GM18870 (cell line): ENCODE results near the gene SLCO3A1.

Source experiments
- ATAC-seq: cut with Tn5 transposase; IDR thresholded peaks from one replicate; pipeline ENCODE4 v1.9.1; 2021; ENCODE audit warnings: moderate library complexity; ENCODE audit not compliant: unreplicated experiment

The SLCO3A1 gene

GRCh38 chr15:91909111-91909510, 55.6 kb downstream of the SLCO3A1 start:
- ATAC-seq = no peak

DNA sequence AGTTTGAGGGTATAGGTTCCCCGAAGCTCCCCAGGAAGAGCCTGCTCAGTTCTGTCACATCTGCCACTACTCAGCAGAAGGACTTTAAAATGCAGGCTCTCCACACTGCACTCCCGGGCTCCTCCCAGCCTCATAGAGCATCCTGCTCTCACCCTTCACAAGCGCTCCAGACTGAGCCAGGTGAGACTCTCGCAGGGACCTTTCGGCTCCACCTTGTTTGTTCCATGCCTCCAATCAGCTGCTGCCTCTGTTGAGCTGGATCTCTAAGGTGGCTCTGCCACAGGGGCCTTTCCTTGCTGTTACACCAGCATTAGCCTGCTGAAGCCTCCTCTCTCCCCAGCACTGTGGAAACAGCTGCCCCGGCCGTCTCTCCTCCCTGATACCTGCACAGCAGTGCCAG, 56.1 kb downstream of the SLCO3A1 start:
- ATAC-seq = no peak

DNA sequence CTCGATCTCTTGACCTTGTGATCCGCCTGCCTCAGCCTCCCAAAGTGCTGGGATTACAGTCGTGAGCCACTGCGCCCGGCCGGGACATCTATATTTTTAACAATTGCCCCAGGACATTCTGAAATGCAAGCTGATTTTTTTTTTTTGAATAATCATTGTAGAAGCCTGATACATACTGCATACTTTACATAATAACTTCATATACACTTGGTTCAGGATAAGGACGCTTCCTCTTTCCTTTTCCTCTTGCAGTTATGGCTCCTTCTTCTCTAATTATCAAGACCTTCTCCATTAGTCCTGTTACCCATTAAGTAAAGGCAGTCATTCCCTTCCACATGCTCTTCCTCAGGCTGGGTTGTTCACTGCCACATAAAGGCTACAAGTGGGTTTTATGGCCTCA, 58.3 kb downstream of the SLCO3A1 start:
- no peak for ATAC-seq

- ATAC-seq = no peak
These were observed 58.8 kb downstream of the SLCO3A1 start for GRCh38 chr15:91912336-91912735.

GRCh38 chr15:91913560-91913959, 60.1 kb downstream of the SLCO3A1 start:
- ATAC-seq = no peak

- no peak for ATAC-seq
These were observed 62.1 kb downstream of the SLCO3A1 start for GRCh38 chr15:91915576-91915975.

DNA sequence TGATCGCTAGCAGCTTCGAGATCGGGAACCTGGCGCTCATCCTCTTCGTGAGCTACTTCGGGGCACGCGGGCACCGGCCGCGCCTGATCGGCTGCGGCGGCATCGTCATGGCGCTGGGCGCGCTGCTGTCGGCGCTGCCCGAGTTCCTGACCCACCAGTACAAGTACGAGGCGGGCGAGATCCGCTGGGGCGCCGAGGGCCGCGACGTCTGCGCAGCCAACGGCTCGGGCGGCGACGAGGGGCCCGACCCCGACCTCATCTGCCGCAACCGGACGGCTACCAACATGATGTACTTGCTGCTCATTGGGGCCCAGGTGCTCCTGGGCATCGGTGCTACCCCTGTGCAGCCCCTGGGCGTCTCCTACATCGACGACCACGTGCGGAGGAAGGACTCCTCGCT, 62.5 kb downstream of the SLCO3A1 start:
- no peak for ATAC-seq

- no peak for ATAC-seq
These were observed 64.3 kb downstream of the SLCO3A1 start for GRCh38 chr15:91917686-91918360.

GRCh38 chr15:91919014-91919534, 65.6 kb downstream of the SLCO3A1 start:
- no peak for ATAC-seq

DNA sequence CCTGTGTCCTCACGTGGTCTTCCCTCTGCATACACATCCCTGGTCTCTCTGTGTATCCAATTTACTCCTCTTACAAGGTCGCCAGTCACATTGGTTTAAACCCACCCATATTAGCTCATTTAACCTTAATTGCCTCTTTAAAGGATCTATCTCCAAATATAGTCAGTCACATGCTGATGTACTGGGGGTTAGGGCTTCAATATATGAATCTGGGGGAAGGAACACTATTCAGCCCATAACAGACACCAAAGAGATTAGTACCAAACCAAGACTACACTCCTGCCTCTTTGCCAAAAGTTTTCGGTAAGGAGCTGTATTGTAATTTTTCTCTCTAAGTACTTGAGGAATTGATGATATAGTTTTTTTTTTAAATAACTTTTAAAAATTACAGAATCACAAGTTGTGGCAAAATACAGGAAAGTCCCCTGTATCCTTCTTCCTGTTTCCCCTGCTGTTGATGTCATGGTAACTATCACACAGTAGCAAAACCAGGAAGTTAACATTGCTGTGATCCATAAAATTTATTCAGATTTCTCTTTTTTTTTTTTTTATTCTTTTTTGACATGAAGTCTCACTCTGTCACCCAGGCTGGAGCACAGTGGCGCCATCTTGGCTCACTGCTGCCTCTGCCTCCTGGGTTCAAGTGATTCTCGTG, 67.8 kb downstream of the SLCO3A1 start:
- no peak for ATAC-seq

GRCh38 chr15:91921843-91922198, 68.3 kb downstream of the SLCO3A1 start:
- no peak for ATAC-seq

DNA sequence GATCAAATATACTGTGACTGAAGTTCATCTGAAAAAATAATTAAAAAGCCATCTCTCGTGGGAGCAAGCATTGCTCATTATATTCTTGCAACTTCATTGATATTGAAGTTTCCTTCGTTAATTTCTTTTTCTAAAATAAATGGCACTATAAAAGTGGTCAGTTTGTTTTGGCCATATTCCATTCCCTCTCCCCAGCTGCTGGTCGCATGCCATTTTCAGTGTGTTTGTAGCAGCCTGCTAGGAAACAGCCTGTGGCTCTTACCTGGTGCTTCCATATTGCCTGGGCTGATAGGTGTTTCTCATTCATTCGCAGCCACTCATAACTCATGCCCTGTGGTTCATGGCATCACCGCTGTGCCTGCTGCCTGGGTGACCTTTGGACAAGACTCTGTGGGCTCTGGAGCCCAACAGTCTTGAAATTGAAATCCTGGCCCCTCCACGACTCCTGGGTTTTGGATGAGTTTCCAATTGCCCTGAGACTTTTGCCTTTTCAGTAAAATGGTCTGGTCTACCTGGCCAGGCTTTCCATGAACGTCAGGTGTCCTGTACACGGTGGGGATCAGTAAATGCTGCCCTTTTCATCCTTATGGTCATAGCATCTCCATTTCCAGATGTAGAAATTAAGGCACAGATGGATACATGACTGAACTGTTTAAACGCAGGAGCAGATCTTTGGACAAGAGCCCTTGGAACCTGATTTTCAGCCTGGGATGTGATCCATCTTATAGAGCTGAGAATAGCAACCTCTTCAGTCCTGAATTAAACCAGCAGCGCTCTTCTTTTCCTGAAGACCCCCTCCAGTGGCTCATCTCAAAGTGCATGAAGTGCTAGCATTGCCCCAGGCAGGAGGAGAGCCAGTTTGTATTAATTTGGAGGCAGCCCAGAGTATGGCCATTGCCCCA, 69.4 kb downstream of the SLCO3A1 start:
- no peak for ATAC-seq

DNA sequence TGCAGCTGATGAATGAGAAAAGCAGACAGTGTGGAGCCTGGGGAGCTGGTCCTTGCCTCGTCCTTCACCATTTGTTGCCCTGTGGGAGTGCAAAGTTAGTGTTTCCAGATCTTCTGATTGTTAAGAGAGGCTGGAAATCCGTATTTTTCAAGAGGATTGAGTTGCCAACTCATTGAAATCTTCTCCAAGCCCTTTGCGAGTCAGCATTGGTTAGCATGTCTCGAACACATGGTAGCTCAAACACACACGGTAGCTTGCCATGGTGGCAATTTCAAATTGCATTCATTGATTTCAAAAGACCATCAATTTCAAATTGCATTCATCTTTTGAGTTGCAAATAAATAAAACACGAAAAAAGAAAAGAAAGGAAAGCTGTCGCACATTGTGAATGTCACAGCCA, 70.7 kb downstream of the SLCO3A1 start:
- ATAC-seq = no peak

- no peak for ATAC-seq
These were observed 71.5 kb downstream of the SLCO3A1 start for GRCh38 chr15:91924837-91925495.

DNA sequence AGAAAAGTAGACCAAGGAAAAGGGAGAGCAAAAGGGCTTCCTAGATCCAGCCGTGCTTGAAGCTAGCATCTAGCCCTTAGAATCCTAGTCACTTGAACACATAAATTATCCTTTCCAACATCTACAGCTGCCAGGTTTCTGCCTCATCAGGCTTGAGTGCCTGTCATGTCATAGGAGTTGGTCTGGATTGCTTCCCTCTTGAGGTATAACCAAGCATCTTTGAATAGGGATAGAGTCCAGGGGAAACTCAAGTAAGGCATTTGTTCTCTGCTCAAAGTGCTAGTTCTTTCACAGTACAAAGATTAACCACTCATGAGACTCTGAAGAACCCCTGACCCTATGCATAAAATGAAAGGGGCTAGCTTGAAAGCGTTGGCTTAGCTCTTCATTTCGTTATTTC, 72.3 kb downstream of the SLCO3A1 start:
- ATAC-seq = no peak

DNA sequence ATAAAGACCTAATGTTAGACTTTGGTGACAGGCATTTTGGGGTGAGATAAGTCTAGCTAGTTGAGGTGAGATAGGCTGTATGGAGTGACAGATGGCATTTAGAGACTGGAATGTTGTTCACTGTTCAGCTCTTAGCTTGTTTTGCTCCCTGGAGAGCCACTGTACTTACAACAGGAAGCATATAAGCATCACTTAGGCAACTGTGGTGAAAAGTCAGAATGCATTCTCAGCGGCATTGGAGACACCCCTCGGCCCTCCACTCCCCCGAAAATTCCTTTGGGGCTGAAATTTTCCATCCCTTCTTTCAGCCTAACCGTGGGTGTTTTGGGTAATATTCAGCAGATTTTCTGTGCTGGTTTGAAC, 73.4 kb downstream of the SLCO3A1 start:
- ATAC-seq = no peak

- ATAC-seq = no peak
These were observed 74.1 kb downstream of the SLCO3A1 start for GRCh38 chr15:91927585-91927984.

DNA sequence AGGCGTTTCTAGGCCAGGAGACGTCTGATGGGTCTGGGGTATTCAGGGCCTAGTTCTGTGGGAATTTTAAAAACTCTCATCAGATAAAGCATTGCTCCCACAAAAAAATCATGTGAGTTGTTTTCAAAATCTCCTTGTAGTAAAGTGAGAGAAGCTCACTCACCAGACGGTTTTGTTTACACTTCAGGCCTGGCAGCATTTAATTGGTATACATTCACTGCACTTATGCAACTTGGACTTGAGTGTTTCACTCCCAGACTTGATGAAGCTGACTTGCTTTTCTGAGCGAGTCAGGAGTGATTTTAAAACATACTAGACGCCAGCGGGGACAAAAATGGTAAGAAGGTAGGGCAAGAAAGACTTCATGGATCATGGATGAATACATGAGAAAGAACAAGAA, 75.2 kb downstream of the SLCO3A1 start:
- ATAC-seq = no peak

DNA sequence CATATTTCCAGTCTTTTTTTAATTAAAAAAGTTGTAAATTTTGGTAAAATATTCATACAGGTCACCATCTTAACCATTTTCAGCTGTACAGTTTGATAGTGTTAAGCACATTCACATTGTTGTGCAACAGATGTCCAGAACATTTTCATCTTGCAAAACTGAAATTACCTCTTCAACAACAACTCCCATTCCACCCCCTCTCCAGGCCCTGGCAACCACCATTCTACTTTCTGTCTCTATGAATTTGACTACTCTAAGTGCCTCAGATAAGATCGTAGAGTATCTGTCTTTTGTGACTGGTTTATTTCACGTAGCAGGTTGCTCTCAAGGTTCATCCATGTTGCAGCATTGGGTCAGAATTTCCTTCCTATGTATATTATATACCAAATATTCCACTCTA, 76.0 kb downstream of the SLCO3A1 start:
- no peak for ATAC-seq

DNA sequence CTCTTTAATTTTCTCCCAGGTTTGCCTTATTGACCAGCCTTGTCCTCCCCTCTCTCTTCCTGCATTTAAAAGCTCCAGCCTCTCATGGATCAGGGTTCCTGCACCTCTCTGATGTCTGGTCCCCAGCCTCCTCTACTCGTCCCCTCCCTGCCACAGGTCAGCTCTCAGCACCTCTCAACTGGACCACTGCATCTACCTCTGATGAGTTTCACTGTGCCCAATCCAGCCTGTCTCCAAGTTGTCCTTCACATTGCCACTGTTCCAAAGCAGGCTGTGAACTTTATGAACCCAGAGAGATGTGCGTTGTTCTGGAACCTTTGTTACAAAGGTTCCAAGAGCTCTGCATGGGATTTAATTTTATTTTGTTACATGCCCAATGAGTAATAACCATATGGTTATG, 76.6 kb downstream of the SLCO3A1 start:
- ATAC-seq = no peak

GRCh38 chr15:91936182-91936775, 82.8 kb downstream of the SLCO3A1 start:
- ATAC-seq = no peak
